Occipital lobe (tissue), 2 donors: ENCODE results near the gene TBC1D10A. TPM values are rescaled to one million over a fixed set of nuclear protein-coding genes. Genes with fewer than 3 reads are reported as not detected.

Experiments
- DNase-seq: peaks from one replicate; lab custom pipeline; 2025; lab: John Stamatoyannopoulos, UW
- total RNA-seq: library from RNA; depleted of rRNA; stranded (reverse); fragments of >200 nt; gene quantifications from one replicate; pipeline ENCODE4 v1.2.3, GENCODE V29; 2014

Gene TBC1D10A
- total RNA-seq, 1 donor from 2014 or later = 10.0 TPM

GRCh38 chr22:30323246-30323645, 3.5 kb downstream of the TBC1D10A start:
- DNase-seq = no peak

GRCh38 chr22:30321461-30321860, 5.3 kb downstream of the TBC1D10A start:
- DNase-seq = no peak

- no peak for DNase-seq
These were observed 6.7 kb downstream of the TBC1D10A start for GRCh38 chr22:30320021-30320556.

- no peak for DNase-seq
These were observed 7.8 kb downstream of the TBC1D10A start for GRCh38 chr22:30318799-30319419.

- no peak for DNase-seq
These were observed 9.0 kb downstream of the TBC1D10A start for GRCh38 chr22:30317778-30318177.

- no peak for DNase-seq
These were observed 10.7 kb downstream of the TBC1D10A start for GRCh38 chr22:30315962-30316576.

GRCh38 chr22:30314915-30315314, 11.8 kb downstream of the TBC1D10A start:
- no peak for DNase-seq

- DNase-seq = no peak
These were observed 13.0 kb downstream of the TBC1D10A start for GRCh38 chr22:30313527-30314363.

GRCh38 chr22:30312053-30312452, 14.7 kb downstream of the TBC1D10A start:
- DNase-seq = no peak

- no peak for DNase-seq
These were observed 15.6 kb downstream of the TBC1D10A start for GRCh38 chr22:30310881-30311771.

GRCh38 chr22:30309951-30310741, 16.6 kb downstream of the TBC1D10A start:
- no peak for DNase-seq

- no peak for DNase-seq
These were observed 18.1 kb downstream of the TBC1D10A start for GRCh38 chr22:30308518-30309230.

- DNase-seq = no peak
These were observed 18.6 kb downstream of the TBC1D10A start for GRCh38 chr22:30308093-30308492.

GRCh38 chr22:30307041-30307574, 19.6 kb downstream of the TBC1D10A start:
- DNase-seq = no peak

GRCh38 chr22:30306627-30307011, 20.1 kb downstream of the TBC1D10A start:
- no peak for DNase-seq

- no peak for DNase-seq
These were observed 20.7 kb downstream of the TBC1D10A start for GRCh38 chr22:30305906-30306626.

GRCh38 chr22:30305519-30305905, 21.2 kb downstream of the TBC1D10A start:
- no peak for DNase-seq

GRCh38 chr22:30304495-30305244, 22.1 kb downstream of the TBC1D10A start:
- DNase-seq = no peak
